WTC11 (cell line): ENCODE data around the gene PRSS8. TPM values are rescaled to one million over a fixed set of nuclear protein-coding genes. Genes with fewer than 3 reads are reported as not detected.
A peak's percentile ranks its signal among the peaks of the same experiment; 100 is the strongest.

Source experiments
- ATAC-seq: fragments of 200-7000 bp; cut with Tn5 transposase; 2 replicates; pipeline ENCODE4 v1.10.0; 2021; ENCODE audit warnings: mild to moderate bottlenecking, moderate library complexity
- CTCF ChIA-PET: fragments of 300-600 bp; sonication (Branson Sonifier 250); formaldehyde crosslinking; loops from one replicate; lab custom pipeline; 2021; ENCODE audit warnings: antibody characterized with exemption; lab: Charles Lee
- POLR2A ChIA-PET: fragments of 350-600 bp; sonication (Branson Sonifier 250); formaldehyde crosslinking; loops from one replicate; lab custom pipeline; 2021; ENCODE audit warnings: antibody characterized with exemption; lab: Charles Lee
- DNase-seq: peaks from one replicate; pipeline ENCODE4 v3.0.0; 2021; ENCODE audit warnings: low spot score
- H3K27ac Mint-ChIP-seq: 2 replicates; pipeline ENCODE4 v1.8.0; 2021; ENCODE audit warnings: mixed read lengths
- H3K27me3 Mint-ChIP-seq: 2 replicates; pipeline ENCODE4 v1.8.0; 2021; ENCODE audit warnings: low read depth, mild to moderate bottlenecking, moderate library complexity, mixed read lengths
- H3K36me3 Mint-ChIP-seq: 2 replicates; pipeline ENCODE4 v1.8.0; 2021; ENCODE audit warnings: mixed read lengths
- H3K4me1 Mint-ChIP-seq: 2 replicates; pipeline ENCODE4 v1.8.0; 2022; ENCODE audit warnings: mixed read lengths
- H3K4me3 Mint-ChIP-seq: 2 replicates; pipeline ENCODE4 v1.8.0; 2021; ENCODE audit warnings: mild to moderate bottlenecking, moderate library complexity, mixed read lengths
- H3K9me3 Mint-ChIP-seq: 2 replicates; pipeline ENCODE4 v1.8.0; 2021; ENCODE audit warnings: mixed read lengths
- ELF4 ChIP-seq: sonication (generic); formaldehyde crosslinking; IDR thresholded peaks from 2 replicates; pipeline ENCODE4 v1.8.1; 2022; ENCODE audit warnings: low read depth, mild to moderate bottlenecking, moderate library complexity, missing genetic modification reagents
- EMX1 ChIP-seq: fragments of 250-450 bp; sonication (Bioruptor Pico); IDR thresholded peaks from 2 replicates; pipeline ENCODE4 v1.8.0; 2021; ENCODE audit warnings: mild to moderate bottlenecking
- HMGA2 ChIP-seq: fragments of 250-450 bp; sonication (Bioruptor Pico); IDR thresholded peaks from 2 replicates; pipeline ENCODE4 v1.4.0; 2021; ENCODE audit warnings: mild to moderate bottlenecking, moderate library complexity
- JAZF1 ChIP-seq: fragments of 250-450 bp; sonication (Bioruptor Pico); IDR thresholded peaks from 2 replicates; pipeline ENCODE4 v1.9.0; 2021; ENCODE audit warnings: moderate library complexity, mild to moderate bottlenecking, inconsistent platforms
- NFYB ChIP-seq: sonication (generic); formaldehyde crosslinking; conservative IDR thresholded peaks from 2 replicates; pipeline ENCODE4 v1.8.0; 2022; ENCODE audit warnings: low read depth, missing genetic modification reagents
- PREB ChIP-seq: sonication (generic); formaldehyde crosslinking; IDR thresholded peaks from 2 replicates; pipeline ENCODE4 v1.8.1; 2022; ENCODE audit warnings: mild to moderate bottlenecking, missing genetic modification reagents, moderate library complexity, borderline replicate concordance
- RORB ChIP-seq: fragments of 250-450 bp; sonication (Bioruptor Pico); IDR thresholded peaks from 2 replicates; pipeline ENCODE4 v1.9.0; 2021; ENCODE audit warnings: mild to moderate bottlenecking
- STAT6 ChIP-seq: sonication (generic); formaldehyde crosslinking; conservative IDR thresholded peaks from 2 replicates; pipeline ENCODE4 v1.8.1; 2023; ENCODE audit warnings: mild to moderate bottlenecking, low read depth, missing genetic modification reagents, moderate library complexity
- ZNF219 ChIP-seq: sonication (generic); formaldehyde crosslinking; IDR thresholded peaks from 2 replicates; pipeline ENCODE4 v1.8.0; 2023; ENCODE audit warnings: missing genetic modification reagents, mild to moderate bottlenecking, borderline replicate concordance
- ZNF263 ChIP-seq: sonication (generic); formaldehyde crosslinking; IDR thresholded peaks from 2 replicates; pipeline ENCODE4 v1.8.1; 2022; ENCODE audit warnings: low read depth, mild to moderate bottlenecking, moderate library complexity, missing genetic modification reagents
- ZNF396 ChIP-seq: fragments of 250-450 bp; sonication (Bioruptor Pico); IDR thresholded peaks from 2 replicates; pipeline ENCODE4 v1.8.0; 2021; ENCODE audit warnings: mild to moderate bottlenecking, moderate library complexity, borderline replicate concordance
- ZNF423 ChIP-seq: fragments of 250-450 bp; sonication (Bioruptor Pico); IDR thresholded peaks from 2 replicates; pipeline ENCODE4 v2.1.2; 2022; ENCODE audit warnings: mild to moderate bottlenecking, moderate library complexity
- ZNF425 ChIP-seq: fragments of 250-450 bp; sonication (Bioruptor Pico); conservative IDR thresholded peaks from 2 replicates; pipeline ENCODE4 v1.9.0; 2021; ENCODE audit warnings: mild to moderate bottlenecking
- total RNA-seq: library from RNA; stranded (reverse); gene quantifications from 3 replicates; pipeline ENCODE4 v1.2.3, GENCODE V29; 2021
- TF ChIP-seq, protein P1 (sequence below): sonication (generic); formaldehyde crosslinking; IDR thresholded peaks from 2 replicates; pipeline ENCODE4 v1.8.0; 2022; ENCODE audit warnings: mild to moderate bottlenecking, missing genetic modification reagents
- TF ChIP-seq, protein P2 (sequence below): sonication (generic); formaldehyde crosslinking; IDR thresholded peaks from 2 replicates; pipeline ENCODE4 v1.8.1; 2022; ENCODE audit warnings: missing genetic modification reagents, borderline replicate concordance

PRSS8 gene
- total RNA-seq, 1 experiment from 2014 or later: 78.8 TPM

- TF ChIP-seq JAZF1 (CRISPR knock-in tag): no peak
- no peak for TF ChIP-seq STAT6 (CRISPR knock-in tag)
- no peak for TF ChIP-seq ZNF263 (CRISPR knock-in tag)
- TF ChIP-seq ZNF396 (CRISPR knock-in tag): no peak
- TF ChIP-seq, protein P1, sequence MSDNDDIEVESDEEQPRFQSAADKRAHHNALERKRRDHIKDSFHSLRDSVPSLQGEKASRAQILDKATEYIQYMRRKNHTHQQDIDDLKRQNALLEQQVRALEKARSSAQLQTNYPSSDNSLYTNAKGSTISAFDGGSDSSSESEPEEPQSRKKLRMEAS (CRISPR knock-in tag): no peak
- no peak for TF ChIP-seq RORB
- TF ChIP-seq NFYB (CRISPR knock-in tag): no peak
- TF ChIP-seq PREB: no peak
- TF ChIP-seq EMX1 (CRISPR knock-in tag): no peak
- TF ChIP-seq, all 79 proteins: peak for 0
Measured at GRCh38 chr16:31085873-31086628, 49.5 kb downstream of the PRSS8 start (continued).

- no peak for TF ChIP-seq ELF4 (CRISPR knock-in tag)
- no peak for TF ChIP-seq ZNF425 (CRISPR knock-in tag)
- no peak for TF ChIP-seq EMX1 (CRISPR knock-in tag)
- no peak for TF ChIP-seq HMGA2 (CRISPR knock-in tag)
- TF ChIP-seq, protein P2, sequence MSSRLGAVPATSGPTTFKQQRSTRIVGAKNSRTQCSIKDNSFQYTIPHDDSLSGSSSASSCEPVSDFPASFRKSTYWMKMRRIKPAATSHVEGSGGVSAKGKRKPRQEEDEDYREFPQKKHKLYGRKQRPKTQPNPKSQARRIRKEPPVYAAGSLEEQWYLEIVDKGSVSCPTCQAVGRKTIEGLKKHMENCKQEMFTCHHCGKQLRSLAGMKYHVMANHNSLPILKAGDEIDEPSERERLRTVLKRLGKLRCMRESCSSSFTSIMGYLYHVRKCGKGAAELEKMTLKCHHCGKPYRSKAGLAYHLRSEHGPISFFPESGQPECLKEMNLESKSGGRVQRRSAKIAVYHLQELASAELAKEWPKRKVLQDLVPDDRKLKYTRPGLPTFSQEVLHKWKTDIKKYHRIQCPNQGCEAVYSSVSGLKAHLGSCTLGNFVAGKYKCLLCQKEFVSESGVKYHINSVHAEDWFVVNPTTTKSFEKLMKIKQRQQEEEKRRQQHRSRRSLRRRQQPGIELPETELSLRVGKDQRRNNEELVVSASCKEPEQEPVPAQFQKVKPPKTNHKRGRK: no peak
- no peak for TF ChIP-seq ZNF219 (CRISPR knock-in tag)
- no peak for TF ChIP-seq ZNF423 (CRISPR knock-in tag)
- Mint-ChIP-seq H3K36me3 (peaks cover 6% of the 10 kb centered on the region), H3K27ac (peak overlapping the region; percentile 37; the same call in 1 of the 2 replicates), H3K9me3 (no peaks in the 10 kb centered on the region), H3K4me3 (no peak overlapping the region), H3K27me3 (no peaks in the 10 kb centered on the region), H3K4me1 (no peaks in the 10 kb centered on the region)
- POLR2A ChIA-PET: interaction anchor here (1.5 kb wide), 1 partner anchor 32 kb away, joined by 6 read pairs; the partner anchor contains the start of gene KAT8
- ATAC-seq (no peak), DNase-seq (no peak)
- CTCF ChIA-PET: interaction anchor here (1.0 to 1.3 kb wide), 6 partner anchors 11 to 132 kb away, joined by 3 to 8 read pairs (median 4); partner anchors contain the start of gene HSD3B7
Measured at GRCh38 chr16:31085411-31085810, 50.1 kb downstream of the PRSS8 start.
